HFF-Myc (cell line): ENCODE measurements around the gene RNF181.
"Not testable (repeated sequence)": the region's sequence is repeated elsewhere in the genome, so short reads cannot be mapped to it uniquely, and the experiment has no call there.

ENCODE experiments used
- DNase-seq: peaks from one replicate; pipeline ENCODE4 v3.0.0-alpha.2; 2011; ENCODE audit warnings: low read depth; ENCODE audit errors: extremely low read depth
- H3K4me3 ChIP-seq: replicated peaks from 2 replicates; pipeline ENCODE4 v1.5.1; 2011; ENCODE audit warnings: low read depth, mild to moderate bottlenecking, control low read depth, low read length
- TF ChIP-seq, protein P1 (sequence below): IDR thresholded peaks from 2 replicates; pipeline ENCODE4 v1.5.1; 2012; ENCODE audit warnings: mild to moderate bottlenecking, low read depth, low read length, control low read depth; ENCODE audit errors: missing control alignments

RNF181 gene

DNA sequence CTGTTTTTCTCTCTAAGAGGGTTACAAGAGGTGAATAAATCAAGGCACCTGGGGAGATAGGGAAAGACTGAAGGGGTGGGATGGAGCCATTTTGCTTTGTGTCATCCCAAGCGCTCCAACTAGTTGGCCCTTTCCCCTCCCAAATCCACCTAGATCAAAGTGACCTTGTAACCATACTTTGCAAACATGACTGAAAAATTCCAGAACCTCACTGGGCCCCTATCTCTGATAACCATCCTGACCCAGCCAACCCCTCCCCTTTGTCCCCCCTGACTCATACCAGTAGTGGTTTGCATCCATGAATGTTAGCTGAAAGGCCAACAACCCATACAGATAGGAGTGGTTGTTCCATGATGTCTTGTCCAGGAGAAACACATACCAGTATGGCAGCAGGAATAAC is 37.4 kb upstream of the RNF181 start:
- TF ChIP-seq, protein P1, sequence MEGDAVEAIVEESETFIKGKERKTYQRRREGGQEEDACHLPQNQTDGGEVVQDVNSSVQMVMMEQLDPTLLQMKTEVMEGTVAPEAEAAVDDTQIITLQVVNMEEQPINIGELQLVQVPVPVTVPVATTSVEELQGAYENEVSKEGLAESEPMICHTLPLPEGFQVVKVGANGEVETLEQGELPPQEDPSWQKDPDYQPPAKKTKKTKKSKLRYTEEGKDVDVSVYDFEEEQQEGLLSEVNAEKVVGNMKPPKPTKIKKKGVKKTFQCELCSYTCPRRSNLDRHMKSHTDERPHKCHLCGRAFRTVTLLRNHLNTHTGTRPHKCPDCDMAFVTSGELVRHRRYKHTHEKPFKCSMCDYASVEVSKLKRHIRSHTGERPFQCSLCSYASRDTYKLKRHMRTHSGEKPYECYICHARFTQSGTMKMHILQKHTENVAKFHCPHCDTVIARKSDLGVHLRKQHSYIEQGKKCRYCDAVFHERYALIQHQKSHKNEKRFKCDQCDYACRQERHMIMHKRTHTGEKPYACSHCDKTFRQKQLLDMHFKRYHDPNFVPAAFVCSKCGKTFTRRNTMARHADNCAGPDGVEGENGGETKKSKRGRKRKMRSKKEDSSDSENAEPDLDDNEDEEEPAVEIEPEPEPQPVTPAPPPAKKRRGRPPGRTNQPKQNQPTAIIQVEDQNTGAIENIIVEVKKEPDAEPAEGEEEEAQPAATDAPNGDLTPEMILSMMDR: no peak
- H3K4me3 ChIP-seq: no peak overlapping the region
- DNase-seq: no peak

DNA sequence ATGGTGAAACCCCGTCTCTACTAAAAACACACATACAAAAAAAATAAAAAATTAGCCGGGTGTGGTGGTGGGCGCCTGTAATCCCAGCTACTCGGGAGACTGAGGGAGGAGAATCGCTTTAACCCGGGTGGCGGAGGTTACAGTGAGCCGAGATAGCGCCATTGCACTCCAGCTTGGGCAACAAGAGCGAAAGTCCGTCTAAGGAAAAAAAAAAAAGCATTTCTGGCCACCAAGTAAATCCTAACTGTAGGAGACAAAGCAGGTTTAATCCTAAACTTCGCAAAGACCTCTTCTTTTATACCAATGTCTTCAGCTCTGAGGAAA is 35.2 kb upstream of the RNF181 start:
- peak overlapping the region; percentile 87 for H3K4me3 ChIP-seq
- DNase-seq: not testable (repeated sequence)

DNA sequence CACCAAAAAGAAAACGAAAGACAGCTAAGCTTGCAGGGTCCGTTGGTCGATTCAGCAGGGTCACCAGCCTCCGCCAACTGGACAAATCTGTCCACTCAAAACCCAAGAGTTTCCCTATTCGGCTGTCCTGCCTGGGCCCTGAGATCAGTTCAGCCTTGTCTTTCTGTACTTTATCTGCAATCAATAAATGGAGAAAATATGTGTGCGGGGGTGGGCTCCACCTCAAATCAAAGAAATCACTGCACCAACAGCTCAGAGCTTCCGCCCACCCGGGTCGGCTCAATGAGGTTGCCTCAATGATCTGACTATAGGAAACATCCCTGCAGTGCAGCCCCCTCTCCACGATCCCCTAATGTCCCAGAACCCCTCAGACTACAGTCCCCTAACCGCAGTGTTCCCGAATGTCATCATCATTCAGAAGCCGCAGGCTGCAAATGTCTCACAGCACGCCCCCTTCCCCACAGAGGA is 34.7 kb upstream of the RNF181 start:
- TF ChIP-seq, protein P1: no peak
- peak overlapping the region; percentile 87 for H3K4me3 ChIP-seq
- no peak for DNase-seq

DNA sequence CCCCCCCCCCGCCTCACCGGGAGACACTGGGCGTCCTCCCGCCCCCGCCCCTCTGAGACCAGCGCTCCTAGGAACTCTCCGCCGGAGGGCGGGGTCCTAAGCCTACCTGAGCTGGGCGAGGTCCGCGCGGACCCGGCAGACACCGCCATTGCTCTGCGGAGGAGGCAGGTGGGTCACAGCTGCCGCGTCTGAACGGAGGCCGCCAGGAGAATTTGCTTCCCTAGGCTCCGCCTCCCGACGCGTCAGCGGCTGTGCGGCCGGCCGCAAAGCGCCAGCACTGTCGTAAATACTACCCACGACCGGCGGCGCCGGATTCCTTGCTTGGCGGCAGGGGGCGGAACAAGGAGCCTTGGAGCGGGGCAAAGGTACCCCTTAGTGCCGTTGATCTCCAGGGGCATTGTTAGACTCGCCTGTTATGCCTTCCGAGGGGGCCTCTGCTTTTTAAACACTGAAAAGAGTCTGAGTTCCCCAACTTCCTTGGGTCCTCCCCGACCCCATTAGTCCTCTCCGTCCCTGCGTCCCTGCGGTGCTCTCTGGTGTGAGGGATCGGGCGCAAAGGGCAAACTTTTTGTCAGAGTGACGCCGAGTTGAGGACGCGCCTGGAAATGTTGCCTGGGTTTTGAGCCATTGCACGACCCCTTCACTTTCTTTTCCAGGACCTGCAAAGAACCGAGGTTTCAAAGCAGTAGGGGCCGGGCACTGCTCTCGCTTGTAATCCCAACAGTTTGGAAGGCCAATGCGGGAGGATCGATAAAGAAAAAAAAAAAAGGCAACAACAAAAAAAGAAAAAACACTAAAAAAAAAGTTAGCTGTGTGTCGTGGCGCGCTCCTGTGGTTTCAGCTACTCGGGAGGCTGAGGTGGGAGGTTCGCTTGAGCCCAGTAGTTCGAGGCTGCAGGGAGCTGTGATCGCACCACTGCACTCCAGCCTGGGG is 34.0 kb upstream of the RNF181 start, which contains the start of gene GGCX:
TSS of gene GGCX (minus strand) at position 214 of the 933 bp plus-strand sequence. CDS start at position 149, 65 bp downstream.
- peak within 1 kb of the TSS; percentile 87 for H3K4me3 ChIP-seq
- TF ChIP-seq, protein P1: no peak
- DNase-seq: no peak

DNA sequence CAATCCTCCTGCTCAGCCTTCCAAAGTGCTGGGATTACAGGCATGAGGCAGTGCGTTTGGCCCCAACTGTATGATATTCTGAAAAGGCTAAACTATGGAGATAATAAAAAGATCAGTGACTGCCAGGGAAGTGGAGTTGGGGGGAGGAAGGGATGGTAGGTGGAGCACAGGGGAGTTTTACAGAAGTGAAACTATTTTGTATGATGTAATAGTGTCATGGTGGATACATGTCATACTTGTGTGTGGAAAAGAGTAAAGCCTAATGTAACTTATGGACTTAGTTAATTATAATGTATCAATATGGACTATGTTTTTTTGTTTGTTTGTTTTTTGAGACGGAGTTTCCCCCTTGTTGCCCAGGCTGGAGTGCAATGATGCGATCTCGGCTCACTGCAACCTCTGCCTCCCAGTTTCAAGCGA is 31.4 kb upstream of the RNF181 start:
- H3K4me3 ChIP-seq: no peak overlapping the region
- TF ChIP-seq, protein P1: no peak
- no peak for DNase-seq

DNA sequence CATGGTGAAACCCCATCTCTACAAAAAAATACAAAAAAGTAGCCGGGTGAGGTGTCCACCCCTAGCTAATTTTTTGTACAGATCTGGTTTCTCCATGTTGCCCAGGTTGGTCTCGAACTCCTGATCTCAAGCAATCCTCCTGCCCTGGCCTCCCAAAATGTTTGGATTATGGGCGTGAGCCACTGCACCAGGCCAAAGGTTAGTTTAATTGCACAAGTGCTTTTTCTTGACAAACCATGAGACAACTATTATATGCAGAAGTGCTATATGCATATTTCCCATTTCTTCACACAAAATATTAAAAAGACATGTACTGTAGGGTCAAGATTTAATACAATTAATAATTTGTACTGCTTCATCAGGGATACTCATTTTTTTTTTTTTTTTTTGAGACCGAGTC is 29.3 kb upstream of the RNF181 start:
- H3K4me3 ChIP-seq: no peak overlapping the region
- no peak for DNase-seq
- TF ChIP-seq, protein P1: no peak

DNA sequence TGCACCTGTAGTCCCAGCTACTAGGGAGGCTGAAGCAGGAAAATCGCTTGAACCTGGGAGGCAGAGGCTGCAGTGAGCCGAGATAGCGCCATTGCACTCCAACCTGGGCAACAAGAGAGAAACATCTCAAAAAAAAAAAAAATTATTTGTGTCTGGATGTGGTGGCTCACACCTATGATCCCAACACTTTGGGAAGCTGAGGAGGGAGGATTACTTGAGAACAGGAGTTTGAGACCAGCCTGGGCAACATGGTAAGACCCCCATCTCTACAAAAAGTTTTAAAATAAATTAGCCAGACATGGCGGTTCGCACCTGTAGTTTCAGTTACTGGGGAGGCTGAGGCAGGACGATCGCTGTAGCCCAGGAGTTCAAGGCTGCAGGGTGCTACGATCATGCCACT is 19.8 kb upstream of the RNF181 start:
- no peak for DNase-seq
- no peak overlapping the region for H3K4me3 ChIP-seq
- TF ChIP-seq, protein P1: no peak
